Measurements from ENCODE around the gene TUBB3. TPM values are rescaled to one million over a fixed set of nuclear protein-coding genes. Genes with fewer than 3 reads are reported as not detected.

The TUBB3 gene
- total RNA-seq, 4 donors from 2014 or later = 1.9 to 7.4 (median 3.9) TPM

- 91% methylated on average over 14 to 18 of the region's 18 CpGs for WGBS, 2 donors
- H3K4me3 ChIP-seq (ENCODE audit: low read depth, poor library complexity, severe bottlenecking) = no peak overlapping the region
- no peak for DNase-seq (ENCODE audit: low spot score in 2 of 2)
- TF ChIP-seq POLR2A (IDR thresholded peaks at IDR 0.05) (no peak), CTCF (IDR thresholded peaks at IDR 0.05) (no peak)
- intact Hi-C loops (cut with DNase I; ENCODE audit: low total_unique reads) = no loop called here
Observed at GRCh38 chr16:89892055-89892630, 31.0 kb upstream of the TUBB3 start.

GRCh38 chr16:89892635-89893034 lies 30.5 kb upstream of the TUBB3 start:
- TF ChIP-seq POLR2A (IDR thresholded peaks at IDR 0.05) (no peak), CTCF (IDR thresholded peaks at IDR 0.05) (no peak)
- no peak overlapping the region for H3K4me3 ChIP-seq (ENCODE audit: low read depth, poor library complexity, severe bottlenecking)
- WGBS, 2 donors = 94 to 97% methylated on average over 9 of the region's 9 CpGs
- DNase-seq (ENCODE audit: low spot score in 2 of 2) = no peak
- intact Hi-C loops (cut with DNase I; ENCODE audit: low total_unique reads) = no loop called here

- 90 to 94% methylated on average over 26 to 42 of the region's 45 CpGs for WGBS, 2 donors
- intact Hi-C loops (cut with DNase I; ENCODE audit: low total_unique reads) = no loop called here
- no peak for DNase-seq (ENCODE audit: low spot score in 2 of 2)
- TF ChIP-seq POLR2A (IDR thresholded peaks at IDR 0.05) = no peak
- no peak for TF ChIP-seq CTCF (IDR thresholded peaks at IDR 0.05)
- H3K4me3 ChIP-seq (ENCODE audit: low read depth, poor library complexity, severe bottlenecking) = no peak overlapping the region
Observed at GRCh38 chr16:89893642-89894548, 29.2 kb upstream of the TUBB3 start.

GRCh38 chr16:89895482-89896250 lies 27.5 kb upstream of the TUBB3 start:
- TF ChIP-seq CTCF (IDR thresholded peaks at IDR 0.05) = no peak
- WGBS, 2 donors = 89 to 92% methylated on average over 21 to 25 of the region's 26 CpGs

GRCh38 chr16:89897204-89897603 lies 25.9 kb upstream of the TUBB3 start:
- 97% methylated on average over 11 of the region's 11 CpGs for WGBS, 2 donors
- TF ChIP-seq CTCF (IDR thresholded peaks at IDR 0.05) = no peak
- no peak for TF ChIP-seq POLR2A (IDR thresholded peaks at IDR 0.05)
- H3K4me3 ChIP-seq (ENCODE audit: low read depth, poor library complexity, severe bottlenecking) = no peak overlapping the region
- intact Hi-C loops (cut with DNase I; ENCODE audit: low total_unique reads) = no loop called here
- no peak for DNase-seq (ENCODE audit: low spot score in 2 of 2)

More at GRCh38 chr16:89895482-89896250, 27.5 kb upstream of the TUBB3 start:
- DNase-seq (ENCODE audit: low spot score in 2 of 2) = no peak
- intact Hi-C loops (cut with DNase I; ENCODE audit: low total_unique reads) = no loop called here
- no peak overlapping the region for H3K4me3 ChIP-seq (ENCODE audit: low read depth, poor library complexity, severe bottlenecking)

All from lower leg skin (tissue), 4 donors.